Endodermal cell (in vitro differentiated cells): ENCODE measurements around the gene NGF. TPM values are rescaled to one million over a fixed set of nuclear protein-coding genes. Genes with fewer than 3 reads are reported as not detected.

Experiments used
- DNase-seq: peaks from one replicate; pipeline ENCODE4 v3.0.0-alpha.2; 2017
- H3K27ac ChIP-seq: 2 replicates; pipeline ENCODE4 v1.5.1; 2013; ENCODE audit warnings: mild to moderate bottlenecking, low read depth, low read length, moderate library complexity
- H3K27me3 ChIP-seq: 2 replicates; pipeline ENCODE4 v1.6.1; 2013; ENCODE audit warnings: mild to moderate bottlenecking, low read length, moderate library complexity; ENCODE audit not compliant: insufficient read depth, control insufficient read depth, poor library complexity, severe bottlenecking
- H3K36me3 ChIP-seq: 2 replicates; pipeline ENCODE4 v1.7.0; 2013; ENCODE audit warnings: mild to moderate bottlenecking, low read length, moderate library complexity; ENCODE audit not compliant: control insufficient read depth, insufficient read depth
- H3K4me1 ChIP-seq: one replicate; pipeline ENCODE4 v1.7.0; 2013; ENCODE audit warnings: low read length; ENCODE audit not compliant: control insufficient read depth, insufficient read depth
- H3K4me3 ChIP-seq: 2 replicates; pipeline ENCODE4 v1.5.1; 2013; ENCODE audit warnings: mild to moderate bottlenecking, low read length, moderate library complexity
- H3K9ac ChIP-seq: 2 replicates; pipeline ENCODE4 v1.6.1; 2013; ENCODE audit warnings: mild to moderate bottlenecking, low read length, moderate library complexity; ENCODE audit not compliant: poor library complexity, severe bottlenecking; ENCODE audit errors: extremely low read depth
- H3K9me3 ChIP-seq: 2 replicates; pipeline ENCODE4 v1.6.1; 2013; ENCODE audit warnings: mild to moderate bottlenecking, low read length, moderate library complexity; ENCODE audit not compliant: control insufficient read depth
- H3K27ac Mint-ChIP-seq: 2 replicates; pipeline ENCODE4 v1.8.0; 2020; ENCODE audit warnings: mixed read lengths
- H3K27me3 Mint-ChIP-seq: 2 replicates; pipeline ENCODE4 v1.8.0; 2021; ENCODE audit warnings: mild to moderate bottlenecking, mixed read lengths; ENCODE audit not compliant: insufficient read depth
- H3K36me3 Mint-ChIP-seq: 2 replicates; pipeline ENCODE4 v1.8.0; 2020; ENCODE audit warnings: low read depth, mixed read lengths
- H3K4me1 Mint-ChIP-seq: 2 replicates; pipeline ENCODE4 v1.8.0; 2020; ENCODE audit warnings: mixed read lengths
- H3K4me3 Mint-ChIP-seq: 2 replicates; pipeline ENCODE4 v1.8.0; 2020; ENCODE audit warnings: mild to moderate bottlenecking, moderate library complexity, mixed read lengths
- H3K9me3 Mint-ChIP-seq: 2 replicates; pipeline ENCODE4 v1.8.0; 2020; ENCODE audit warnings: mild to moderate bottlenecking, mixed read lengths
- CTCF ChIP-seq: fragments of 200-600 bp; sonication (generic); conservative IDR thresholded peaks from 2 replicates; pipeline ENCODE4 v1.5.0; 2021; ENCODE audit warnings: antibody characterized with exemption, mild to moderate bottlenecking
- WGBS, 2 experiments: methylation state at CpG; one replicate each; pipeline versions ENCODE4 v1.1.5 to v1.1.7; 2013; ENCODE audit warnings: missing lambda C conversion rate in 2 of 2, mixed read lengths in 1 of 2; ENCODE audit not compliant: insufficient coverage in 1 of 2, insufficient read length in 1 of 2; 5-methylcytosine and 5-hydroxymethylcytosine counted together
- total RNA-seq, 2 donors: library from RNA; stranded (reverse); fragmentation: NEBNext Ultra II Directional in 1 of 2; extraction: Animal tissue kit (Norgen Biotek cat#: 25700) in 1 of 2; gene quantifications; 2 replicates in 1 of 2; 3 replicates in 1 of 2; pipeline ENCODE4 v1.2.1, GENCODE V29; 2021

The NGF gene
- total RNA-seq, 2 donors from 2014 or later: 0.26 TPM; not detected in 1

GRCh38 chr1:115291741-115292140 is 46.3 kb downstream of the NGF start:
- no peaks in the 10 kb centered on the region for H3K36me3 ChIP-seq
- H3K27ac ChIP-seq: no peak overlapping the region
- no peak overlapping the region for H3K9ac ChIP-seq
- H3K9me3 ChIP-seq: no peaks in the 10 kb centered on the region
- TF ChIP-seq CTCF: no peak
- no peaks in the 10 kb centered on the region for H3K27me3 ChIP-seq
- DNase-seq: no peak
- H3K4me1 ChIP-seq: no peaks in the 10 kb centered on the region
- no peaks in the 10 kb centered on the region for H3K9me3 Mint-ChIP-seq
- H3K27me3 Mint-ChIP-seq: no peaks in the 10 kb centered on the region
- no peak overlapping the region for H3K4me3 Mint-ChIP-seq
- 92 to 96% methylated on average over 3 to 5 of the region's 5 CpGs for WGBS, 2 experiments
- H3K4me3 ChIP-seq: no peak overlapping the region
- H3K4me1 Mint-ChIP-seq: no peaks in the 10 kb centered on the region
- no peak overlapping the region for H3K27ac Mint-ChIP-seq
- no peaks in the 10 kb centered on the region for H3K36me3 Mint-ChIP-seq

GRCh38 chr1:115289940-115290339 is 48.1 kb downstream of the NGF start:
- H3K36me3 ChIP-seq: no peaks in the 10 kb centered on the region
- peak; percentile 50 for DNase-seq
- H3K27ac ChIP-seq: no peak overlapping the region
- no peak overlapping the region for H3K4me3 ChIP-seq
- H3K4me1 Mint-ChIP-seq: peaks cover 5% of the 10 kb centered on the region
- H3K36me3 Mint-ChIP-seq: no peaks in the 10 kb centered on the region
- peaks cover 2% of the 10 kb centered on the region for H3K27me3 Mint-ChIP-seq
- no peaks in the 10 kb centered on the region for H3K9me3 Mint-ChIP-seq
- no peak overlapping the region for H3K9ac ChIP-seq
- no peaks in the 10 kb centered on the region for H3K9me3 ChIP-seq
- no peak overlapping the region for H3K4me3 Mint-ChIP-seq
- peaks cover 4% of the 10 kb centered on the region for H3K4me1 ChIP-seq
- no peak overlapping the region for H3K27ac Mint-ChIP-seq
- no peaks in the 10 kb centered on the region for H3K27me3 ChIP-seq
- WGBS, 2 experiments: 50 to 70% methylated on average over 1 of the region's 1 CpG
- no peak for TF ChIP-seq CTCF

GRCh38 chr1:115288591-115289198 is 49.4 kb downstream of the NGF start:
- no peaks in the 10 kb centered on the region for H3K9me3 ChIP-seq
- no peak overlapping the region for H3K27ac Mint-ChIP-seq
- H3K4me1 ChIP-seq: peaks cover 4% of the 10 kb centered on the region
- H3K9ac ChIP-seq: no peak overlapping the region
- DNase-seq: no peak
- WGBS, 2 experiments: 83 to 88% methylated on average over 1 to 3 of the region's 3 CpGs
- H3K27me3 Mint-ChIP-seq: peaks cover 2% of the 10 kb centered on the region
- H3K4me3 Mint-ChIP-seq: no peak overlapping the region
- H3K36me3 Mint-ChIP-seq: no peaks in the 10 kb centered on the region
- no peaks in the 10 kb centered on the region for H3K36me3 ChIP-seq
- peaks cover 6% of the 10 kb centered on the region for H3K4me1 Mint-ChIP-seq
- no peak overlapping the region for H3K27ac ChIP-seq
- H3K27me3 ChIP-seq: no peaks in the 10 kb centered on the region
- H3K4me3 ChIP-seq: no peak overlapping the region
- no peak for TF ChIP-seq CTCF
- no peaks in the 10 kb centered on the region for H3K9me3 Mint-ChIP-seq
